Lower leg skin (tissue), 4 donors: ENCODE results near the gene GALNT4. TPM values are rescaled to one million over a fixed set of nuclear protein-coding genes. Genes with fewer than 3 reads are reported as not detected.

ENCODE experiments used
- DNase-seq, 2 donors: peaks; one replicate each; pipeline ENCODE4 v3.0.0-alpha.2; 2019; ENCODE audit warnings: low spot score in 2 of 2
- H3K4me3 ChIP-seq: fragments of 200-600 bp; sonication (generic); 2 replicates; pipeline ENCODE4 v1.5.1; 2017; ENCODE audit warnings: mild to moderate bottlenecking, low read depth; ENCODE audit not compliant: poor library complexity, severe bottlenecking
- CTCF ChIP-seq, 3 donors: fragments of 450-650 bp; IDR thresholded peaks; one replicate each; pipeline ENCODE4 v1.5.1; 2016; ENCODE audit warnings: antibody characterized with exemption in 3 of 3, mild to moderate bottlenecking in 3 of 3, moderate library complexity in 2 of 3
- POLR2A ChIP-seq, 2 donors: fragments of 450-650 bp; IDR thresholded peaks; one replicate each; pipeline ENCODE4 v1.6.1; 2016 to 2017; ENCODE audit warnings: antibody characterized with exemption in 2 of 2, mild to moderate bottlenecking in 1 of 2, moderate library complexity in 1 of 2
- WGBS, 2 donors: methylation state at CpG; one replicate each; pipeline ENCODE4 v1.1.5; 2018; 5-methylcytosine and 5-hydroxymethylcytosine counted together
- intact Hi-C: fragments of 100-400 bp; cut with DNase I; formaldehyde crosslinking; loops from one replicate; pipeline ENCODE4 v1.15.0; 2023; ENCODE audit warnings: low total_unique reads
- total RNA-seq, 4 donors: library from RNA; depleted of rRNA; stranded (reverse); fragments of >200 nt; gene quantifications; one replicate each; pipeline ENCODE4 v1.1.0, GENCODE V29; 2016

GALNT4 gene
- total RNA-seq, 4 donors from 2014 or later: 1.4 to 5.5 (median 2.4) TPM

- WGBS, 2 donors: 91 to 92% methylated on average over 1 of the region's 1 CpG
- H3K4me3 ChIP-seq: no peak overlapping the region
- TF ChIP-seq POLR2A (IDR thresholded peaks at IDR 0.05) (no peak), CTCF (IDR thresholded peaks at IDR 0.05) (no peak)
- intact Hi-C loops: no loop called here
- DNase-seq: no peak
These were observed 33.7 kb downstream of the GALNT4 start for GRCh38 chr12:89490922-89491321.

- WGBS, 2 donors: 85 to 95% methylated on average over 2 of the region's 2 CpGs
- no peak for TF ChIP-seq CTCF (IDR thresholded peaks at IDR 0.05)
- H3K4me3 ChIP-seq: no peak overlapping the region
- DNase-seq: no peak
- intact Hi-C loops: no loop called here
These were observed 38.3 kb downstream of the GALNT4 start for GRCh38 chr12:89486264-89486663.

GRCh38 chr12:89484470-89484869, 40.1 kb downstream of the GALNT4 start:
- H3K4me3 ChIP-seq: no peak overlapping the region
- no peak for DNase-seq
- WGBS, 2 donors: 72 to 77% methylated on average over 1 of the region's 1 CpG
- TF ChIP-seq CTCF (IDR thresholded peaks at IDR 0.05) (no peak), POLR2A (IDR thresholded peaks at IDR 0.05) (no peak)
- intact Hi-C loops: no loop called here

- intact Hi-C loops: no loop called here
- WGBS, 2 donors: 89 to 92% methylated on average over 2 of the region's 2 CpGs
- no peak for TF ChIP-seq POLR2A (IDR thresholded peaks at IDR 0.05)
- no peak for TF ChIP-seq CTCF (IDR thresholded peaks at IDR 0.05)
- no peak overlapping the region for H3K4me3 ChIP-seq
- DNase-seq: no peak
These were observed 43.2 kb downstream of the GALNT4 start for GRCh38 chr12:89481213-89481914.

GRCh38 chr12:89479982-89480381, 44.6 kb downstream of the GALNT4 start:
- no peak overlapping the region for H3K4me3 ChIP-seq
- intact Hi-C loops: no loop called here
- TF ChIP-seq CTCF (IDR thresholded peaks at IDR 0.05) (no peak), POLR2A (IDR thresholded peaks at IDR 0.05) (no peak)
- DNase-seq: no peak
- WGBS, 2 donors: 52 to 66% methylated on average over 3 of the region's 3 CpGs
